Iris pigment epithelial cell (primary cell): ENCODE data around the gene STRA6.

Source experiments
- DNase-seq: peaks from one replicate; pipeline ENCODE4 v3.0.0-alpha.2; 2011; ENCODE audit warnings: low read depth

Gene STRA6

DNA sequence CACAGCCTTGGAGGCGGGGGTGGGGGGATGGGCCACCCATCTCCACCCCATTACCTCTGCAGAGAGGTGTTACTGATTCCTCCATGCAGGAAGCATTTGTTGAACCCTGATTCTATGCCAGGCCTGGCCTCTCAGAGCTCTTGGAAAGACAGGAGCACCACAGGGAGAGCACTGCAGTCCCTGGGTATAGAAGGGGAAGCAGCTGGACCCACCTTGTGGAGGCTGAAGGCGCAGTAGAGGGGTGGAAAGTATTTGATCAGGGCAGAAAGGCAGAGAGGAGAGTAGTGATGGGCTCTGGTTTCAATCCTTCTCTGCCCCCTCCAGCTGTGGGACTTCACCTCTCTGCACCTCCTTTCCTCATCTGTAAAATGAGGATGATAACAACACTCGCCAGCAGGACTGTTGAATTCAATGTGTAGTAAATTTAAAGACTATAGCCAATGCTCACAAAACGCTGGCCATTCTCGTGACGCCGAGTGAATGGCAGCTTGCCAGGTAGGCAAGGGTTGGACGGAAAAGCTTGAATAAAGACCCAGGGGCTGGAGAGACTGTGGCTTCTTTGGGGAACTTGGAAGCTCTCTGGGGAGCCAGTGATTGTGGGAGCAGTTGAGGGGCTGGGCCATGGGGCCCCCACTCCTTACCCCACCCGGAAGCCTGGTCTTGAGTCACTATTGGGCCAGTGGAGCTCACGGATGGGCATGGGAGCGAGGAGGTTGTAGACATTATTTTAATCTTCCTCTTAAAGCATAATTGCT is 25.6 kb upstream of the STRA6 start:
- DNase-seq = no peak

DNA sequence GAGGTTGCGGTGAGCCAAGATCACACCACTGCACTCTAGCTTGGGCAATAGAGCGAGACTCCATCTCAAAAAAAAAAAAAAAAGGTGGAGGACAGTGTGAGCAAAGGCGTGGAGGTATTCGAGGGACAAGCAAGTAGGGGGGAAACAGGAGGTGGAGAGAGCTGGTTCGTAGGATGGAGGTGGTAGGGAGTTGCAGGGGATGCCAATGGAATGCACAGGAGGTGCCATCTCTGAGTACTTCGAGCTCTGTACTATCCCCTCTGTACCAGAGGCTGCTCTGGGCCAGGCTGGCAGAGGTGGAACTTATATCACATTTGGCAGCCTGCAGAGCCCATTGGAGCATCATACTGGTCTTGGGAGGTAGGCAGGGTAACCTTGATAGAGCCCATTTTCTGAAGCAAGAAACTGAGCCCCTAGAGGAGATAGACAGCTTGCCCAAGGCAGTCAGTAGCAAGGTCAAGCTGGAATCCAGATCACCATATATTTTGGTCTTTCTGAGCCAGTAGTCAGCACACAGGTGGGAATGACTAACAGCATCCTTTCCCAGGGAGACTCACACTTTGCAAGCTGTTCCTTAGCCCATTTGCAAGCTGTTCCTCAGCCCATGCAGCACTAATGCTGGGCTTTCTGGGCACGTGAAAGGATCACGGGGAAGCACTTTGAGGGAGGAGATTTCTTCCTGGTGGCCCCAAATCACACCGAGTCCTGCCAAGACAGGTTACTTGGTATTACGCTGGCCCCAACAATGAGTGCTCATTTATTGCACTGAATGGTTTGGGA is 24.4 kb upstream of the STRA6 start:
- DNase-seq = no peak

DNA sequence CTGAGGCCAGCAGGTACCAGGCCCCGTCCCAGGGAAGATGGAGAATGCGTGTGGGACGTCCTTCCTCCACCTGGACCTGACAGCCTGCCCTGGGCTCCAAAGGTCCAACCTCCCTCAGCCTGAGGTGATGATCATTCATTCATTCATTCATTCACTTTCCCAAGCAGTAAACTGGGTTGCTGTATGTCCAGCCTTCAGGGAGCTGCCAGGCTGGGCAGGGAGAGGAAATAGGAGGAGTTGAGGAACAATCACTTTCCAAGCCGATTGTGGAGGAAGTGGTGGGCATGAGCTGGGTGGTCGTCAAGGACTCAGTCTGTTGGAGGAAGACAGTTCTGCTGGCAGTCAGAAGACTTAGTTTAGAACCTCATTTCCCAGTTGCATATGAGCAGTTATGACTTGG is 23.3 kb upstream of the STRA6 start:
- DNase-seq = no peak

DNA sequence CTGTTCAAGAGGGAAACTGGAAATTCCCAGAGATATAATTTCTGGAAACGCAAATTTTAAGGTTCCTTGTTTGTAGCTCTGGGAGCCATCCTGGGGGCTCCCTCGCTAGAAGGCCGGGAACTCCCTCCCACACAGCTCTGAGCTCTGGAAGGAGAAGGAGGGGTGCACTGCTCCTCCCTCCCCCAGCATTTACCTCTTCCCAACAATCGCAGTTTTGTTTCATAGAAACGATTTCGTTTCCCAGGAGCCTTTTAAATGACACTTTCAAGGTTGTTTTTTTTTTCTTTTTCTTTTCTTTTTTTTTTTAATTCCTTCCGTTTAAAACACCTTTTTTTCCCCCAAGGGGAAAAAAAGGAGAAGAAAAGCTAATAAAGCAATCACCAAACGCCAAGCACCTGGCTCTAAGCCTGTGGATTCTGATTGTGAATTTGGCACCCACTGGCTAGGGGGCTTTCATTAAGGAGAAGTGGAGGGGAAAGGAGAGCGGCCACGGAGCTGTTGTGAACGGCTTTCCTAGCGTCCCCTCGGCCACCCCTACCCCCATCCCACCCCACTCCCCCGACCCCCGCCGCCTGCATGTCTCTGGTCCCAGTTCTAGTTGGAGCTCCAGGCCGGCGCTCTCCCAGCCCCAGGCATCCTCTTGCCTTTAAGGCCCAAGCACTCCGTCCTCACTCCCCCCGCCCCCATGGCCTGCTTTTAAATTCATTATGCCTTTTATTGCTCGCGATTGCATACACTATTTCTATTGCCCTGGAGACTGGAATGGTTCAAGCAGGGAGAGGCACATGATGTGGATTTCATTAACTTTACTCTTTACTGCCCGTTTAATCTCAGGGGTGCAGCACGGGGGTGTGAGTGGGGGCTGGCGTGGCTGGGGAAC is 19.9 kb upstream of the STRA6 start:
- DNase-seq = no peak

DNA sequence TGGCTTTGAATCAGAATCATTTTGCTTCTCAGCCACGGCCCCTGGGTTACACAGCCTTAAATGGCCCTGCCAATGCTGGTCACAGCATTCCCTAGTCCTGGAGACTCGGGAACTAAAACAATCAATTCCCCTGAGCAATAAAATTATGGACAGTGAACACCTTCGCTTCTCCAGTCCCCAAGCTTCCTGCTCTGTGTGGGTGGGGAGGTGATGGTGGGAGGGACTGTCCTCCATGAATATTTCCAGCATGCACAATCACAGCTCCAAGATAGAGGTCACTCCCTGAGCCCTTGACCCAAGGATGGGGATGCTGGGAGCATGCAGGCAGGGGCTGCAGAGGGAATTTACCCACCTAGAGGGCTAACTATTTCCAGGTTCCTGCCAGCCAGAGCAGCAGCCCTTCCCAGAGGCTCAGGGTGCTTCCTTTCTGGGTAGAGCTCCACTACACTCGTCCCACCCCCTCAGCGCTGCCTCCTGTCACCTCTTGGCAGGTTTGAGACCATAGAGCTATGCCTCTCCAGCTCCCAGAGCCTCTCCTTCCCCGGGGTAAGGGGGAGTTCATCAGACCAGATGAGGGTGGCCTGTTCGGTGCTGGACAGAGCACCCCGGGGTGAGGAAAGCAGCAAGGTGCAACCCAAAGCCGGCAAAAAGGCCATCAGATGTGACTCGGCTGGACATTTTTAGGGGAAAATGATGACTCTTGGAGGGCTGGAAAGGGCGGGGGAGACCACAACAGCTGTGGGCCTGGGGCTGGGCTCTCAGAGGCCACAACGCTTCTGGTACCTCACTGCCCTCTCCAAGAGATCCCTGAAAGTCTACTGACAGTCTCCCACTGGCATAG is 19.0 kb upstream of the STRA6 start:
- DNase-seq = no peak

DNA sequence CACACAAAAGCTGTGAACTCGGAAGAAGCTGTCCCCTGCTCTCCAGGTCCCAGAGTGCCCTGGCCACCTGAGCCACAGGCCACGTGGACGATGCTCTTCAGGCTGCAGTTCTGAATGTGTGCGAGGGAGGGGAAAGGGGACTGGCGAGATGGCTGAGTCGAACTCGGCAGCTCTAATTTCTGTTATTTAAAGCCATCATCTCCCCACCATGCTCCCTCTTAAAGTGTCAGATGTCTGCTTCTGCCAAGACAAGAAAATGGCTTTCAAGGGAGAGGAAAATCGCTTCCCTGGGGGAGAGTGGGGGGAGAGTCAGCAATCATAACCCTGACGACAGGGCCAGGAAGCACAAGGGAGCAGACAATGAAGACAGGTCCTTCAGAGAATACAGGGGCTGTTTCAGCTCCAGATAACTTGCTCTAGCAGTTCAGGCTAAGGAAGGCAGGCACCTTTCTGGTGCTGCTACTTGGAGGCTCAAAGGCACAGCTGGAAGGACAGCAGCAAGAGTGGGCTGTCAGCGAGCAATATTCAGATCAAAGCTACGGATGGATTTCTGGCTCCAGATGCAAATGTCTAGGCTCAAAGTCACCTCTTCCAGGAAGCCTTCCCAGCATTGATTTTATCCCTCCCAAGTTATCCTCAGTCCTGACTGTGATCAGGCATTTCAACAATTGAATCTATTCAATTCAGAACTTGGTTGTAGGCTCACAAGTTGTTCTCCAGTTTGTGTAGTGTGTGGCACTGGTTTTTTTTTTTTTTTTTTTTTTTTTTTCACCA is 18.1 kb upstream of the STRA6 start:
- DNase-seq = no peak

DNA sequence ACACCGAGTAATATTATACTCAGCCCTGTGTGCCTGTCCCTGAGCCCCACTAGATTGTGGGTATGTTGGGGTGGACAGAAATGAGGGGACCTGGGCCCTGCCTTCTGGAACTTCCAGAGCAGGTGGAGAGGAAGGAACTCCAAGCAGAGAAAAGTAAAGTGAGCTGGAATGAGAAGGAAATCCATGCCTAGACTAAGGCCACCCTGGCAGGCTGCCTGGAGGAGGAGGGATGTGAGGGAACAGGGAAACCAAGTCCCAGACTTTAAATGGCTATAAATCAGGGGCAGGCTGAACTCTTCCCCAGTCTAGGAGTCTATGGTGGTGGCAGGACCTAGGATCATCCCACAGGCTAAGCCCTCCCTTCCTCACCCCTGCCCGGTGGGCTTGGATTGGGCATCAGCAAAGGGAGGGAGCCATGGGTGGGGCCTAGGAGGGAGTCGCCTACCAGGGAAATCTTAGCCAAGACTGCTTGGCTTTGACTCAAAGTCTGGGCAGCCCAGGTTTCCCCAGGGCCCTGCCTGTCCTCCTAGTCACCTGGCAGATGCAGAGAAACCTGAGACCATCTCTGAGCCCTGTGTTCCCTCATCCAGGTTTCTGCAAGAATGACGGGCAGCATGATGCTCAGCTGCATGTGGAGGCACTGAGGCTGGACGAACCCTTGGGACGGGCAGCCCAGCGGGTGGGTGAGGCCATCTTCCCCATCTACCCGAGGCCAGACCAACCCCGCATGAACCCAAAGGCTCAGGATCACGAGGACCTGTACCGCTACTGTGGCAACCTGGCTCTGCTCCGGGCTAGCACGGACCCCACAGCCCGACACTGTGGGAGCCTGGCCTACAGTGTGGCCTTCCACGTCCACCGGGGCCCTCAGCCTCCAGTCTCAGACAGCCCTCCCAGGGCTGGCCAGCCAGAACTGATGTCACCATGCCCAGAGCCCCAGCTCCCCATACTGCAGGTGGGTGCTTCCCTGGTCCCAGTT is 15.6 kb upstream of the STRA6 start:
- DNase-seq = no peak

DNA sequence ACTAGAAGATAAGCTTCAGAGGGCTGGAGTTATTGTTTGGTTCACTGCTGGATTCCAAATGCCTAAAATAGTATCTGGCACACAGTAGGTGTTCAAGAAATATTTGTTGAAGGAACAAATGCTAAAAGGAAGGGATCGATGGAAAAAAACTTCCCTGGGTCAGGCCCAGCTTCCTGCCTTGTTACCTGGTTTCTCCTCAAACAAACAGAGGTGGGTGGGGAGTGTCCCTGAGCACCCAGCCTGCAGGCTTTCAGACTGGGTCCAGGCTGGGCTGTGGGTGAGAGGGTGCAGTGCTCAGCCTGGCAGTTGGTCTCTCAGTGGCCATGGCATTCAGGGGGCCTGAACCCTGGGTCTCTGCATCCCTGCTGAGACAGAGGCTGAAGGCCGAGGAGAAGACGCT is 14.4 kb upstream of the STRA6 start:
- no peak for DNase-seq

DNA sequence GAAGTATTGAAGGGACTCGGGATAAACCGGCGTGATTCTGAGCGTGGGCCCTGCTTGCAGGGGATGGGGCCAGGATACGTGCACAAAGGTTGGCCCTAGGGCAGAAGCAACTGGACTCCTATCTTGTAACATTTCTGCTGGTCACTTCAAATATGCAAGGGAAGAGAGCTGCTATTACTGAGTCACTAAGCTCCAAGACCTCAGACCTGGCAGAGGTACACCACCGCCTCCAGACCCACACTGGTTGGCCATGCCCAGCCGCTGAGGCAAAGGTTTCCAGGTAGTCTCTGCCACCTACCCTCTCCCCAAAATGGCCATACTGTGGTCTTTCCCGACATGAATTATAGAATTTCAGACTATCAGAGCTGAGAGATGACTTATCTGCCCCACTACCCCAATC is 13.4 kb upstream of the STRA6 start:
- DNase-seq = no peak

DNA sequence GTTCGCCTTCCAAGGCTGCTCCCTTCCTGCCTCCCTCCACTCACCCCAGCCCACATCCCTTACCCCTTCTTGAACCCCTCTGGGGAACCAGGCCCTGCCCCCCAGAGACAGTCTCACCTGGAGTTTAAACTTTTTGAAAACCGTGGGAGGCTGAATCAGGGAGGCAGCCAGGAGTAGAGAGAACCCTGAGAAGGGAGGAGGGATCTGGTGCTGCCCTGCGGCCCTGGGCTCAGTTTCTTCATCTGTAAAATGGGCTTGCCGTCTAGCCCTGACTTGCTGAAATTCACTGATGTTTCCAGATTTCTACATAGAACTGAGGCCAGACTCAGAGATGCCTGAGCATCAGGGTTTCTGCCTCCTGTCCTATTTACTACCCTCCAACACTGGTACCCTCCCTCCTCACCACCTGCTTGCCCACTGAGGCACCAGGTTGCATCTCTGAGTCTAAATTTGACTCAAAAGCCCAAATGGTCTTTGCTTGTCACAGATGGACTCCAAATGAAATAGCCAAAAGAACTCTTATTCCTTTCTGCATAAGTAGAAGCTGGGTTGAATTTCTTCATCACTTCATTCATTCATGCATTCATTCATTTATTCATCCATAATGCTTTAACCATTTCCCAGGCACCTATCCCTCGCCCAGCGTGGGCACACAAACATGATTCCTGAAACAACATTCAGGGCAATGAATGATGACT is 11.9 kb upstream of the STRA6 start:
- DNase-seq = no peak

DNA sequence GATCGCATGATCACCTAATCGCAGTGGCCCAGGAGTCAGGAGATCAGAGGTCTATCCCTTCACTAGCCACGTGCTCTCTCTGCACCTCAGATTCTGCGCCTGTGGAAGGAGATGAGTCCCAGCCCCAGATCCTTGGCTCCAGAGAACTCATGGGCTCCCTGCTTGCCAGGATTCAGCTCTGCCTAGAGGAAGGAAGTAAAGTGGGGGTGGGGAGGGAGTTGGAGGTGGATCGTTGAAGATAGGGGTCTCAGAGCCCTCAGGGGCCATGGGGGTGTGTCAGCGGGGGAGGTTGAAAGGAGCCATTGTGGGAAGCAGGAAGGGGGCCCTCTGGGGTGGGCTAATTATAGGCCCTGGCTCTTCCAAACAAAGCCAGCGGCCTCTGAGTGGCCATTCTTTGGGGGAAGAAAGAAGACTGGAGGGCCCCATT is 11.3 kb upstream of the STRA6 start:
- no peak for DNase-seq

DNA sequence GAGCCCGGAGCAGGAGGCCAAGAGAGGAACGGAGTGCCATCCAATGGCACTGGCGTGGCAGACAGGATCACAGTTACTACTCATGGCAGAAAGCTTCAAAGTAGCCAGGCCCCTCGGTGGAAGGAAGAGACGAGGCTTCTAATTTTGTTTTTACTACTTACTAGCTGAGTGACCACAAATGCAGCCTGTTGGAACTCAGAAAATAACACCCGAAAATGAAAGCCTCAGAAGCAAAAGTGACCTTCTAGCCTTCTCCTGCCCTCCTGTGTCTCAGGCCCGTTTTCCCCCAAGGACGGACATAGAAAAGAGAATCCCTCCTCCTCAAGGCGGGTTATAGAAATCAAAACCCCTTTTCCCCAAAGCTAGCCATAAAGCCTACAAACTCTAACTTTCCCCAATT is 9.9 kb upstream of the STRA6 start:
- DNase-seq = no peak

DNA sequence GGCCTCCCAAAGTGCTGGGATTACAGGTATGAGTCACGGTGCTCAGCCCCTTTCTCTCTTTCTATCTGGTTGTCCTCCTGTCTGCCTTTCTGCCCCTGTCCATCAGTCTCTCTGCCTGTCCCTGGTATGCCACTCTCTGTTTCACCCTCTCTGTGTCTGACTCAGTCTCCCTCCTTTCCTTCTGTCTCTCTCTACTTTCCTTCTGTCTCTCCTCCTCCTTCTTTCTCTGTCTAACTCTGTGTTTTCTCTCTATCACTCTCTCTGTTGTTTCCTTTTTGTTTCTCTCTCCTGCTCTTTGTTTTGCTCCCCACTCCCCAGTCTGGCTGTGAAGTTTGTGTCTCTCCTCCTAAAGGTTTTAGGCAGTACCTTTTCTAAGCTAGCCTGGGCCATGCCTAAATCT is 9.1 kb upstream of the STRA6 start:
- DNase-seq = no peak

DNA sequence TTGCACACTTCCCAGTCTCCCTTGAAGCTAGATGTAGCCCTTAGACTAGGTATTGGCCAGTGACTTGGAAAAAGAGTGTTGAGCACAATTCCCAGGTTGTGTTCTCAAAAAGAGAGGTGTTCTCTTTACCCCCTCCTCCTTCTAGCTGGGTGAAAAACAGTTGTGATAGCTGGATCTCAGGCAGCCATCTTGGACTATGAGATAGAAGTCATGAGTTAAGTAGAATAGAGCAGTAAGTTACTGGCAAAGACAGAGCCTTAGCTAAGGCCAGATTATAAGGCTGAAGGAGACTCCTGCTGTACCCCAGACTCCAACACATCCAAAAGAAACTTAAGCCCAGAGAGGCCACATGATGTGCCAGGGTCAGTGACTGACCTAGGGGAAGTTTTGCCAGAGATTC is 8.1 kb upstream of the STRA6 start:
- no peak for DNase-seq

DNA sequence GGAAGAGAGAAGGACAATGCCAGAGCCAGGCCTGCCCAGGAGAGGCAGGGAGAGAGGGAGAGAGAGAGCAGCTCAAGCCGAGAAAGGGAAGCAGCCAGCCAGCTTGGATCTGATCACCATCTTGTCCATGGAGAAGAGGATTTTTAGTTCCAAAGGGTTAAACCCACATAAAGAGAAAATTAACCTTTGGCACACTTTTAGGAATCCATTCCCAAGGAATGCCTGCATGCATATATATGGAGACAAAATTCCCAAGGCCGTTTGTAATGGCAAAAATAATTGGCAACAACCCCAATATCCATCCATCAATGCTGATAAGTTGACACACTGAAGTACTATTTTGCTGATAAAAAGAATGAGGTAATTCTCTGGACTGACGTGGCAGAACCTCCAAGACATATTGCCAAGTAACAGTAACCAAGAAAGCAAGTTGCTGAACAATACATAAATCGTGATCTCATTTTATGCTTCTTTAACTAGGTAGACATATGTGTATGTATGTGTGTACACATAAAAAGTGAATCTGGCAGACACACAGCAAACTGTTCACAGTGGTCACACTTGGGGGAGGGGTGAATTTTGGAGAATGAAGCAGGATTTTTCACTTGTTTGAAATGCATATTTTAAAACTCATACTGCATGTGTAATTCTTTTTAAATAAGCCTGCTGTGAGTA is 7.5 kb upstream of the STRA6 start:
- peak; percentile 88 for DNase-seq

DNA sequence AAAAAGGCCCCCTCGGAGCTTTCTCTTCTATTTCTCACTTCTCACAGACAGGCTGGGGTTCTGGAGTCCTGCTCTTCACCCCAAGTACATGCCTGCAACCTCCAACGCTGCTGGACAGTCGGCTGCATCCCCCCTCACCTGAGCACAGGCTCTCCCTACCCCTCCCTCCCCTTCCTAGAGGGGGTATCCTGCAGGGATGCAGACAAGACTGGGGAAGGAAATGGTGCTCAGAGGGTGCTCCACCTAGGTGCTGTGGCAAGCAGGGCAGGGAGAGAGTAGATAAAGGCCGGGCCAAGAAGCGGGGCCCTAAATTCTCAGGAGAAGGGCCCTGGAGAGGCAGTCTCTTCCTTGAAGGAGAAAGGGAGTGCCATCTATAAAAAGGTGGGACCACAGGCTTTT is 7.0 kb upstream of the STRA6 start:
- no peak for DNase-seq

DNA sequence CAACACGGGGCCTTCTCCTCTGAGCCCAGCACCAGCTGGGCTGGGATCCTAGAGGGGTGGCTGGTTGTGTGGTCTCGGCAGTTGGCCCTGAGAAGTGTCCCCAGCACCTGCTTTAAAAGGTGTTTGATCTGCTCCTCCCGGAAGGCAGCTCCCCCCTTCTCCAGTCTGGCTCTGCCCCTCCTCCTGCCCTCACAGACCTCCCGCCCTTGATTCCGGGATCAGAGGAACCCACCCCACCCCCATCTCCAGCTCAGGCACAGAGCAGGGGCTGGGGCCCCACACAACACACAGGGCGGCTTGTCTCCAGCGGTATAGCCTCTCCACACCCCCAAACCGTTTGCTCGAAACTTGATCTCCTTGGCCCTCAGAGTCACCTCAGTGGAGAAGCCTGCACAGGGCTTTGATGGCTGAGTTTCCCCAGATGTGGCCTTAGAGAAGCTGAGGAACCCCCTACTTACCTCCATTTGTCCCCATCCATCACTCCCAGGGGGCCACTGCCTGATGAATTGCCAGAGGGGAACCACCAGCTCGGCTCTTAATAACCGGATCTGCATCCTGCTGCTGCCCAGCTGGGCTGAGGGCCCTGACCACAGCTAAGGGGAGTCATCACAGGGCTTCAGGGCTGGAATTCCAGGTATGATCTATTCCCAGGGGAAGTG is 6.4 kb upstream of the STRA6 start:
- DNase-seq = peak; percentile 61

DNA sequence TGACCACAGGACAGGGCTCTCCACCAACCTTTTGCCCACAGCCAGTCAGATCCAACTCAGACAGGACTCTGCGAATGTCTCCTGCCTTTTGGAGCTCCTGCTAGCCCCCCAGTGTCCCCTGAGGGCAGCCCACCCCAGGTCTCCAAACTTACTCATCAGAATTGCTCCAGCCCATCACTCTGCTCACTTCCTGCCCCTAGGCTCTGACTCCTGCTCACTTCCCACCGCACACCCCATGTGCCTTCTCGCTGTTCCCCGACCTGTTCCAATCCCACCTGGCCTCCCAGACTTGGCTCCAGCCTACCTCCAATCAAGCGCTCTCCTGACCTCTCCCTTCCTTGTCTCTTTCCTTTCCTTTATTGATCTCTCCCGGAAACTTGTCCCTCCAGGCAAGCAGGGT is 5.9 kb upstream of the STRA6 start:
- no peak for DNase-seq
